HepG2 (cell line): ENCODE results near the gene TAAR6. TPM values are rescaled to one million over a fixed set of nuclear protein-coding genes. Genes with fewer than 3 reads are reported as not detected.

Experiments used
- ATAC-seq: fragments of 200-7000 bp; cut with Tn5 transposase; 3 replicates; pipeline ENCODE4 v1.9.1; 2020; ENCODE audit warnings: mild to moderate bottlenecking, moderate library complexity
- BruUV-seq: library from RNA; stranded (reverse); fragments of 400-500 nt; replicated peaks from 2 replicates; lab custom pipeline; 2021; lab: Mats Ljungman, UMichigan
- CTCF ChIA-PET: fragments of 300-600 bp; formaldehyde crosslinking; extraction: SDS; loops from one replicate; lab custom pipeline; 2021; ENCODE audit warnings: low total read pairs, inconsistent platforms, low intra/inter-chr PET ratio; lab: Yijun Ruan, JAX
- POLR2A ChIA-PET: fragments of 350-600 bp; sonication (Branson Sonifier 250); formaldehyde crosslinking; loops from one replicate; lab custom pipeline; 2020; ENCODE audit warnings: antibody characterized with exemption, inconsistent platforms; lab: Yijun Ruan, JAX
- DNase-seq: peaks from one replicate; pipeline ENCODE4 v3.0.0-alpha.2; 2015; ENCODE audit warnings: low spot score
- FAIRE-seq: peaks from 3 replicates; lab custom pipeline; 2011; peaks lifted over from hg19 to GRCh38; lab: Jason Lieb, UNC
- H2AFZ ChIP-seq: one replicate; pipeline ENCODE4 v1.6.1; 2011; ENCODE audit warnings: low read length, inconsistent platforms
- H3K27ac ChIP-seq: fragments of 300-600 bp; 3 replicates; pipeline ENCODE4 v1.8.0; 2011; ENCODE audit warnings: mixed run types, mild to moderate bottlenecking, mixed read lengths, low read length, inconsistent platforms; ENCODE audit not compliant: insufficient read depth; ENCODE audit errors: extremely low read length
- H3K27me3 ChIP-seq, 2 experiments: fragments of 200-600 bp in 1 of 2; 2 replicates in 1 of 2; 3 replicates in 1 of 2; pipeline versions ENCODE4 v1.6.0 to v1.8.0; 2011; ENCODE audit warnings: low read length in 2 of 2, mild to moderate bottlenecking in 2 of 2, moderate library complexity in 2 of 2, inconsistent platforms in 1 of 2; ENCODE audit not compliant: insufficient read depth in 2 of 2, control insufficient read depth in 1 of 2
- H3K36me3 ChIP-seq, 2 experiments: fragments of 200-600 bp in 1 of 2; replicated peaks in 1 of 2; 2 replicates in 1 of 2; 3 replicates in 1 of 2; pipeline versions ENCODE4 v1.5.1 to v1.8.0; 2011; ENCODE audit warnings: low read length in 2 of 2, inconsistent platforms in 1 of 2; ENCODE audit not compliant: insufficient read depth in 2 of 2, control insufficient read depth in 1 of 2
- H3K4me1 ChIP-seq: 2 replicates; pipeline ENCODE4 v1.5.1; 2012; ENCODE audit warnings: low read length, inconsistent platforms; ENCODE audit not compliant: insufficient read depth
- H3K4me2 ChIP-seq: 2 replicates; pipeline ENCODE4 v1.6.0; 2011; ENCODE audit warnings: low read depth, low read length, inconsistent platforms
- H3K4me3 ChIP-seq, 3 experiments: fragments of 200-600 bp in 1 of 3; sonication (generic), shearing (Covaris generic) in 1 of 3; replicated peaks in 1 of 3; 2 replicates each; pipeline ENCODE4 v1.5.1; 2011 to 2016; ENCODE audit warnings: low read length in 3 of 3, inconsistent platforms in 2 of 3, low read depth in 2 of 3, mild to moderate bottlenecking in 2 of 3, control low read depth in 1 of 3, mixed read lengths in 1 of 3; ENCODE audit not compliant: insufficient read depth in 1 of 3
- H3K79me2 ChIP-seq: one replicate; pipeline ENCODE4 v1.6.1; 2011; ENCODE audit warnings: low read length, inconsistent platforms; ENCODE audit not compliant: insufficient read depth
- H3K9ac ChIP-seq: 2 replicates; pipeline ENCODE4 v1.6.0; 2011; ENCODE audit warnings: mild to moderate bottlenecking, low read depth, low read length, inconsistent platforms; ENCODE audit not compliant: insufficient read depth
- H3K9me3 ChIP-seq: 2 replicates; pipeline ENCODE4 v1.5.1; 2012; ENCODE audit warnings: mild to moderate bottlenecking, low read length
- H4K20me1 ChIP-seq: 2 replicates; pipeline ENCODE4 v1.6.0; 2011; ENCODE audit warnings: inconsistent platforms, mild to moderate bottlenecking, low read length, moderate library complexity; ENCODE audit not compliant: insufficient read depth
- ETS1 ChIP-seq: sonication (generic); formaldehyde crosslinking; IDR thresholded peaks from 2 replicates; pipeline ENCODE4 v1.4.0; 2020; ENCODE audit warnings: missing genetic modification reagents
- MXD4 ChIP-seq: IDR thresholded peaks from 2 replicates; pipeline ENCODE4 v1.6.1; 2016; ENCODE audit warnings: mild to moderate bottlenecking, missing biosample characterization, missing genetic modification reagents
- NBN ChIP-seq: fragments of 450-650 bp; conservative IDR thresholded peaks from 2 replicates; pipeline ENCODE4 v1.6.1; 2017
- PAX8 ChIP-seq: sonication (generic); formaldehyde crosslinking; IDR thresholded peaks from 2 replicates; pipeline ENCODE4 v1.8.0; 2022; ENCODE audit warnings: mild to moderate bottlenecking, missing genetic modification reagents, borderline replicate concordance
- SATB2 ChIP-seq: sonication (generic); formaldehyde crosslinking; IDR thresholded peaks from 2 replicates; pipeline ENCODE4 v1.5.0; 2020; ENCODE audit warnings: missing genetic modification reagents
- STAT6 ChIP-seq: sonication (generic); formaldehyde crosslinking; IDR thresholded peaks from 2 replicates; pipeline ENCODE4 v1.4.0; 2020; ENCODE audit warnings: missing genetic modification reagents, mild to moderate bottlenecking, borderline replicate concordance
- THAP11 ChIP-seq: IDR thresholded peaks from 2 replicates; pipeline ENCODE4 v1.6.1; 2016; ENCODE audit warnings: missing biosample characterization, missing genetic modification reagents
- ZBTB42 ChIP-seq: sonication (generic); formaldehyde crosslinking; IDR thresholded peaks from 2 replicates; pipeline ENCODE4 v1.5.0; 2020; ENCODE audit warnings: mild to moderate bottlenecking, missing genetic modification reagents
- ZBTB46 ChIP-seq: sonication (generic); formaldehyde crosslinking; IDR thresholded peaks from 2 replicates; pipeline ENCODE4 v1.4.0; 2020; ENCODE audit warnings: mild to moderate bottlenecking, missing genetic modification reagents, borderline replicate concordance
- ZEB1 ChIP-seq: IDR thresholded peaks from 2 replicates; pipeline ENCODE4 v1.6.1; 2012; ENCODE audit warnings: mild to moderate bottlenecking, low read depth, inconsistent platforms; ENCODE audit not compliant: insufficient replicate concordance
- ZFP37 ChIP-seq: sonication (generic); formaldehyde crosslinking; IDR thresholded peaks from 2 replicates; pipeline ENCODE4 v1.4.0; 2020; ENCODE audit warnings: missing genetic modification reagents, borderline replicate concordance
- ZKSCAN8 ChIP-seq: IDR thresholded peaks from 2 replicates; pipeline ENCODE4 v1.6.1; 2016; ENCODE audit warnings: borderline replicate concordance, missing genetic modification reagents, missing compliant biosample characterization
- ZNF225 ChIP-seq: sonication (generic); formaldehyde crosslinking; IDR thresholded peaks from 2 replicates; pipeline ENCODE4 v1.4.0; 2020; ENCODE audit warnings: mild to moderate bottlenecking, missing genetic modification reagents
- ZNF232 ChIP-seq: sonication (generic); formaldehyde crosslinking; IDR thresholded peaks from 2 replicates; pipeline ENCODE4 v1.4.0; 2020; ENCODE audit warnings: missing genetic modification reagents, borderline replicate concordance
- ZNF296 ChIP-seq: sonication (generic); formaldehyde crosslinking; conservative IDR thresholded peaks from 2 replicates; pipeline ENCODE4 v1.5.0; 2020; ENCODE audit warnings: mild to moderate bottlenecking, missing genetic modification reagents
- ZNF414 ChIP-seq: sonication (generic); formaldehyde crosslinking; IDR thresholded peaks from 2 replicates; pipeline ENCODE4 v1.5.0; 2020; ENCODE audit warnings: missing genetic modification reagents
- ZNF83 ChIP-seq: sonication (generic); formaldehyde crosslinking; IDR thresholded peaks from 2 replicates; pipeline ENCODE4 v1.4.0; 2020; ENCODE audit warnings: missing genetic modification reagents, mild to moderate bottlenecking, borderline replicate concordance
- WGBS: methylation state at CpG from one replicate; pipeline ENCODE4 v1.1.6; 2017; ENCODE audit warnings: low lambda C conversion rate; 5-methylcytosine and 5-hydroxymethylcytosine counted together
- in situ Hi-C: cut with HindIII; loops from 2 replicates; pipeline ENCODE4 v1.10.0; 2017; ENCODE audit warnings: low pct_unique_long_range_greater_than_20kb; ENCODE audit not compliant: extremely low pct_ligation_motif_present
- intact Hi-C: fragments of 100-400 bp; cut with micrococcal nuclease; formaldehyde crosslinking; loops from one replicate; pipeline ENCODE4 v1.10.0; 2022; ENCODE audit not compliant: unreplicated experiment
- polyA plus RNA-seq, 8 experiments: library from polyadenylated mRNA; depleted of rRNA in 3 of 8; stranded (reverse) in 7 of 8; unstranded in 1 of 8; fragments of >200 nt; fragmentation: Illumina TruSeq in 4 of 8; extraction: Trizol in 4 of 8; gene quantifications; 2 replicates each; pipeline versions ENCODE4 v1.2.1 to v1.2.3, GENCODE V29; 2011 to 2016; ENCODE audit warnings: low read depth in 4 of 8, missing spikeins in 1 of 8, mixed read lengths in 1 of 8; ENCODE audit not compliant: insufficient read depth in 1 of 8
- total RNA-seq, 5 experiments: library from RNA; depleted of rRNA; stranded (reverse); fragments of >200 nt; fragmentation: Illumina TruSeq; extraction: Trizol; gene quantifications; 2 replicates each; pipeline ENCODE4 v1.2.3, GENCODE V29; 2016; ENCODE audit warnings: low read depth in 1 of 5

Gene TAAR6
- total and polyA plus RNA-seq, 2 of the 13 experiments (the other 11 are each of a cell fraction or from before 2014, with no cell fraction given): not detected

GRCh38 chr6:132570221-132570777 lies at the start of gene TAAR6 (continued):
- TF ChIP-seq ZBTB42: no peak
- no peak for TF ChIP-seq ZNF83 (CRISPR knock-in tag)
- TF ChIP-seq ZNF225 (CRISPR knock-in tag): no peak
- no peak for TF ChIP-seq ETS1 (CRISPR knock-in tag)
- TF ChIP-seq ZNF296 (CRISPR knock-in tag): no peak
- no peak for TF ChIP-seq NBN
- no peak for TF ChIP-seq MXD4 (CRISPR knock-in tag)
- no peak for TF ChIP-seq ZFP37
- TF ChIP-seq, all 625 proteins: peak for 0

- CTCF ChIA-PET: no interaction called here
- Histone ChIP-seq H3K9me3 (no peaks in the 10 kb centered on the region), H3K27me3 (no peaks in the 10 kb centered on the region), H3K27ac (no peak overlapping the region), H2AFZ (no peak overlapping the region), H3K4me2 (no peak overlapping the region), H3K4me1 (no peaks in the 10 kb centered on the region), H4K20me1 (no peaks in the 10 kb centered on the region), H3K79me2 (no peaks in the 10 kb centered on the region), H3K9ac (no peak overlapping the region), H3K4me3 (no peak overlapping the region), H3K36me3 (no peaks in the 10 kb centered on the region)
- intact Hi-C loops: no loop called here
- in situ Hi-C loops: no loop called here
- FAIRE-seq (no peak), DNase-seq (no peak), ATAC-seq (no peak)
- WGBS: 50% methylated on average over 2 of the region's 2 CpGs
- BruUV-seq: no TSS peak
- POLR2A ChIA-PET: no interaction called here
- TF ChIP-seq SATB2 (no peak), ZKSCAN8 (CRISPR knock-in tag) (no peak), STAT6 (CRISPR knock-in tag) (no peak), ZNF232 (no peak), PAX8 (CRISPR knock-in tag) (no peak), THAP11 (CRISPR knock-in tag) (no peak), ZNF414 (no peak), ZEB1 (no peak), ZBTB46 (CRISPR knock-in tag) (no peak)
These were observed 49.2 kb upstream of the TAAR6 start for GRCh38 chr6:132520953-132521352.
